SU-DHL-6 (cell line): ENCODE results near the gene INTS11.
"Not testable (repeated sequence)": the region's sequence is repeated elsewhere in the genome, so short reads cannot be mapped to it uniquely, and the experiment has no call there.

Experiments used
- CTCF ChIP-seq: fragments of 200-600 bp; sonication (generic); IDR thresholded peaks from one replicate; pipeline ENCODE4 v1.5.1; 2017; ENCODE audit warnings: antibody characterized with exemption, mild to moderate bottlenecking, low read length, moderate library complexity; ENCODE audit not compliant: insufficient read depth, poor library complexity, severe bottlenecking
- EZH2phosphoT487 ChIP-seq: fragments of 200-600 bp; sonication (generic), shearing (Covaris generic); conservative IDR thresholded peaks from 2 replicates; pipeline ENCODE4 v1.6.1; 2018; ENCODE audit warnings: mild to moderate bottlenecking, antibody characterized with exemption, low read length, moderate library complexity, mixed read lengths

- not testable (repeated sequence) for TF ChIP-seq CTCF, EZH2phosphoT487
Measured at GRCh38 chr1:1370094-1370493, 45.6 kb upstream of the INTS11 start.
